ENCODE data around the gene TMEM63A.

- TF ChIP-seq ZFX (IDR thresholded peaks at IDR 0.05) (no peak), CTCF (conservative IDR thresholded peaks at IDR 0.05) (no peak)
Observed at GRCh38 chr1:225903623-225904022, 21.4 kb upstream of the TMEM63A start.
